ENCODE measurements around the gene MAGI1.

GRCh38 chr3:65444447-65444815 is 594.3 kb downstream of the MAGI1 start:
- no peak for TF ChIP-seq CTCF (IDR thresholded peaks at IDR 0.05)
- no peak for TF ChIP-seq POLR2A (IDR thresholded peaks at IDR 0.05)

Measured in breast epithelium (tissue), 3 donors.